CD4-positive, alpha-beta T cell treated with Interleukin-4 for 4 hours (primary cell): ENCODE measurements around the gene NOS1AP.
"Not testable (repeated sequence)": the region's sequence is repeated elsewhere in the genome, so short reads cannot be mapped to it uniquely, and the experiment has no call there.

ENCODE experiments used
- DNase-seq: peaks from one replicate; pipeline ENCODE4 v3.0.0-alpha.2; 2020

The NOS1AP gene

GRCh38 chr1:162390396-162391185 lies 321.1 kb downstream of the NOS1AP start:
- no peak for DNase-seq

GRCh38 chr1:162391790-162392563 lies 322.5 kb downstream of the NOS1AP start:
- DNase-seq: peak; percentile 36

- DNase-seq: no peak
Measured at GRCh38 chr1:162396201-162396906, 326.9 kb downstream of the NOS1AP start.

- DNase-seq: no peak
Measured at GRCh38 chr1:162397039-162397448, 327.6 kb downstream of the NOS1AP start.

- DNase-seq: no peak
Measured at GRCh38 chr1:162397943-162398560, 328.6 kb downstream of the NOS1AP start.

- no peak for DNase-seq
Measured at GRCh38 chr1:162398999-162399580, 329.6 kb downstream of the NOS1AP start.

- DNase-seq: no peak
Measured at GRCh38 chr1:162400790-162401355, 331.4 kb downstream of the NOS1AP start.

- no peak for DNase-seq
Measured at GRCh38 chr1:162404550-162405160, 335.2 kb downstream of the NOS1AP start.

GRCh38 chr1:162405800-162406199 lies 336.3 kb downstream of the NOS1AP start:
- DNase-seq: no peak

GRCh38 chr1:162406811-162407210 lies 337.3 kb downstream of the NOS1AP start:
- DNase-seq: no peak

GRCh38 chr1:162407539-162407938 lies 338.0 kb downstream of the NOS1AP start:
- DNase-seq: no peak

GRCh38 chr1:162412002-162412401 lies 342.5 kb downstream of the NOS1AP start, which contains the start of gene SH2D1B:
TSS of gene SH2D1B (minus strand) at chr1:162412136. CDS start at chr1:162412016, 120 bp downstream.
- DNase-seq: no peak

GRCh38 chr1:162416215-162416614 lies 346.7 kb downstream of the NOS1AP start:
- no peak for DNase-seq

GRCh38 chr1:162416909-162417308 lies 347.4 kb downstream of the NOS1AP start:
- DNase-seq: no peak

GRCh38 chr1:162417650-162418049 lies 348.2 kb downstream of the NOS1AP start:
- DNase-seq: no peak

- DNase-seq: not testable (repeated sequence)
Measured at GRCh38 chr1:162418584-162418983, 349.1 kb downstream of the NOS1AP start.

GRCh38 chr1:162419450-162419931 lies 350.0 kb downstream of the NOS1AP start:
- not testable (repeated sequence) for DNase-seq
